ENCODE results near the gene REEP2. TPM values are rescaled to one million over a fixed set of nuclear protein-coding genes. Genes with fewer than 3 reads are reported as not detected.
"Not testable (repeated sequence)": the region's sequence is repeated elsewhere in the genome, so short reads cannot be mapped to it uniquely, and the experiment has no call there.

The REEP2 gene
- total and polyA plus RNA-seq, 9 donors, result 3.5 to 11.4 (median 5.7) TPM

GRCh38 chr5:138408023-138408422 is 30.8 kb upstream of the REEP2 start:
- no peak overlapping the region for H3K27ac ChIP-seq
- WGBS, 3 donors, result 75 to 79% (median 76%) methylated on average over 5 of the region's 5 CpGs
- no peaks in the 10 kb centered on the region for H3K27me3 ChIP-seq
- H3K9me3 ChIP-seq, result no peaks in the 10 kb centered on the region
- intact Hi-C loops (cut with DNase I), result no loop called here
- no peak for DNase-seq
- H3K4me3 ChIP-seq, result no peak overlapping the region
- H3K36me3 ChIP-seq, result no peaks in the 10 kb centered on the region
- TF ChIP-seq POLR2A (IDR thresholded peaks at IDR 0.05) (no peak), EP300 (IDR thresholded peaks at IDR 0.05) (no peak)
- TF ChIP-seq, protein P1, sequence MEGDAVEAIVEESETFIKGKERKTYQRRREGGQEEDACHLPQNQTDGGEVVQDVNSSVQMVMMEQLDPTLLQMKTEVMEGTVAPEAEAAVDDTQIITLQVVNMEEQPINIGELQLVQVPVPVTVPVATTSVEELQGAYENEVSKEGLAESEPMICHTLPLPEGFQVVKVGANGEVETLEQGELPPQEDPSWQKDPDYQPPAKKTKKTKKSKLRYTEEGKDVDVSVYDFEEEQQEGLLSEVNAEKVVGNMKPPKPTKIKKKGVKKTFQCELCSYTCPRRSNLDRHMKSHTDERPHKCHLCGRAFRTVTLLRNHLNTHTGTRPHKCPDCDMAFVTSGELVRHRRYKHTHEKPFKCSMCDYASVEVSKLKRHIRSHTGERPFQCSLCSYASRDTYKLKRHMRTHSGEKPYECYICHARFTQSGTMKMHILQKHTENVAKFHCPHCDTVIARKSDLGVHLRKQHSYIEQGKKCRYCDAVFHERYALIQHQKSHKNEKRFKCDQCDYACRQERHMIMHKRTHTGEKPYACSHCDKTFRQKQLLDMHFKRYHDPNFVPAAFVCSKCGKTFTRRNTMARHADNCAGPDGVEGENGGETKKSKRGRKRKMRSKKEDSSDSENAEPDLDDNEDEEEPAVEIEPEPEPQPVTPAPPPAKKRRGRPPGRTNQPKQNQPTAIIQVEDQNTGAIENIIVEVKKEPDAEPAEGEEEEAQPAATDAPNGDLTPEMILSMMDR (IDR thresholded peaks at IDR 0.05), result no peak
- H3K4me1 ChIP-seq (ENCODE audit: insufficient read depth), result no peaks in the 10 kb centered on the region

GRCh38 chr5:138410996-138411640 is 27.7 kb upstream of the REEP2 start:
- H3K27me3 ChIP-seq; H3K9me3 ChIP-seq; H3K27ac ChIP-seq; H3K4me1 ChIP-seq (ENCODE audit: insufficient read depth); H3K4me3 ChIP-seq; intact Hi-C loops (cut with DNase I); H3K36me3 ChIP-seq: not testable (repeated sequence)
- 67 to 80% (median 74%) methylated on average over 13 to 14 of the region's 14 CpGs for WGBS, 3 donors
- DNase-seq, result peak; percentile 28 to 65 (median 41)

GRCh38 chr5:138418444-138418843 is 20.4 kb upstream of the REEP2 start:
- Histone ChIP-seq H3K4me1 (ENCODE audit: insufficient read depth) (no peaks in the 10 kb centered on the region), H3K9me3 (no peaks in the 10 kb centered on the region), H3K4me3 (no peak overlapping the region), H3K27ac (no peak overlapping the region), H3K36me3 (no peaks in the 10 kb centered on the region), H3K27me3 (no peaks in the 10 kb centered on the region)
- intact Hi-C loops (cut with DNase I), result no loop called here
- 46 to 72% (median 56%) methylated on average over 2 of the region's 2 CpGs for WGBS, 3 donors
- no peak for DNase-seq
- TF ChIP-seq, protein P1 (IDR thresholded peaks at IDR 0.05), result no peak
- TF ChIP-seq EP300 (IDR thresholded peaks at IDR 0.05) (no peak), POLR2A (IDR thresholded peaks at IDR 0.05) (no peak)

DNA sequence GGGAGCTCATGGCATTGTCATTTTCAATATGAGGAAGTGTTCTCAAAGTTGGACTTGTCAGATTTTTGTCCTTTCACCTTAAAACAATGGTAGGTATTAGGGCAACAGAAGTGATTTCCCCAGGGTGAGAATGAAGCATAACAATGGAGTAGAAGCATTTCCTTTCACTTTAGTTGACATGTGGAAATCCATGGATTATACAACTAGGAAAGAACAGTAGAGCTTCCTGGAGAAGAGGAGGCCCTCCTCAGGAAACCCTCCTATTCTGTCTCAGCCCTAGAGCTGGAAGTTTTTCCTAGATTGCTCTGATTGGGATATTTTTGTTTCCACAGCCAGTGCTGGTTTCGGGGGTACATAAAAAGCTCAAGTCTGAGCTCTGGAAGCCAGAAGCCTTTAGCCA is 13.8 kb upstream of the REEP2 start:
- H3K36me3 ChIP-seq, result no peaks in the 10 kb centered on the region
- H3K27me3 ChIP-seq, result no peaks in the 10 kb centered on the region
- TF ChIP-seq, protein P1 (IDR thresholded peaks at IDR 0.05), result no peak
- no peak for TF ChIP-seq POLR2A (IDR thresholded peaks at IDR 0.05)
- no peak for TF ChIP-seq EP300 (IDR thresholded peaks at IDR 0.05)
- no peak for DNase-seq
- no peak overlapping the region for H3K4me3 ChIP-seq
- H3K9me3 ChIP-seq, result no peaks in the 10 kb centered on the region
- WGBS, 3 donors, result 93 to 96% (median 95%) methylated on average over 1 of the region's 1 CpG
- intact Hi-C loops (cut with DNase I), result no loop called here
- no peak overlapping the region for H3K27ac ChIP-seq
- no peaks in the 10 kb centered on the region for H3K4me1 ChIP-seq (ENCODE audit: insufficient read depth)

DNA sequence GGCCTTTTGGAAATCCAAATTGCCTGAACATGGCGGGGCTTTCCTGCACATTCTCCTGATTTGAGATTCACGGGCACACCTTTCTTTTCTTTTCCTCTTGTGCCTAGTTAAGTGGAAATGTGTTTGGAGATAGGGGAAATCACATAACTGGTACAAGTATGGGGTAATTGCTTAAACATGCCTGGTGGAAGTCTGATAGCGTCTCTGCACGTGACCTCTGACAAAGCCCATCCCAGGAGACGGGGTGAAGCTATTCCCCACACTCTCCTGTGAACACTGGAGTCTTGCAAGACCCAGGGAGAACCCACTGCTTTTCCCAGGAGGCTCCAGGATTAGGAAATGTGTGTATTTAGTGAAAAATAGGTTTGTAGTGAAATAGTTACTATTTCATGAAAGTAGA is 2.9 kb upstream of the REEP2 start:
- Histone ChIP-seq H3K4me3 (no peak overlapping the region), H3K9me3 (no peaks in the 10 kb centered on the region), H3K27me3 (no peaks in the 10 kb centered on the region), H3K4me1 (ENCODE audit: insufficient read depth) (peaks cover 3% of the 10 kb centered on the region), H3K27ac (no peak overlapping the region), H3K36me3 (no peaks in the 10 kb centered on the region)
- WGBS, 3 donors, result 61 to 76% (median 62%) methylated on average over 5 of the region's 5 CpGs
- TF ChIP-seq, protein P1 (IDR thresholded peaks at IDR 0.05), result no peak
- TF ChIP-seq POLR2A (IDR thresholded peaks at IDR 0.05) (no peak), EP300 (IDR thresholded peaks at IDR 0.05) (no peak)
- intact Hi-C loops (cut with DNase I), result no loop called here
- no peak for DNase-seq
